GM18868 (cell line): ENCODE results near the gene HORMAD2.

Experiments used
- ATAC-seq: cut with Tn5 transposase; IDR thresholded peaks from one replicate; pipeline ENCODE4 v1.9.1; 2021; ENCODE audit warnings: mild to moderate bottlenecking, moderate library complexity; ENCODE audit not compliant: unreplicated experiment

The HORMAD2 gene

GRCh38 chr22:30224161-30224857 lies 144.0 kb downstream of the HORMAD2 start:
- ATAC-seq, result no peak

- ATAC-seq, result no peak
These were observed 145.1 kb downstream of the HORMAD2 start for GRCh38 chr22:30225220-30225927.

GRCh38 chr22:30226192-30226832 lies 146.0 kb downstream of the HORMAD2 start:
- ATAC-seq, result no peak
